ENCODE results near the gene FASLG.

Gene FASLG

GRCh38 chr1:172646653-172647052, 12.2 kb upstream of the FASLG start:
- no peak overlapping the region for H3K9ac ChIP-seq (ENCODE audit: low read depth, low read length)
- H3K4me1 ChIP-seq (ENCODE audit: insufficient read depth, low read length), result no peaks in the 10 kb centered on the region
- no peaks in the 10 kb centered on the region for H3K27me3 ChIP-seq (ENCODE audit: insufficient read depth, low read length)
- no peaks in the 10 kb centered on the region for H3K9me3 ChIP-seq (ENCODE audit: insufficient read depth, low read depth, low read length)
- no peak overlapping the region for H3K27ac ChIP-seq (ENCODE audit: low read depth, low read length)
- no peaks in the 10 kb centered on the region for H3K36me3 ChIP-seq (ENCODE audit: insufficient read depth, low read length)
- no peak overlapping the region for H3K4me3 ChIP-seq (ENCODE audit: low read length)
- 89% methylated on average over 1 of the region's 1 CpG for WGBS

GRCh38 chr1:172647110-172647564, 11.8 kb upstream of the FASLG start:
- 90% methylated on average over 8 of the region's 8 CpGs for WGBS
- H3K36me3 ChIP-seq (ENCODE audit: insufficient read depth, low read length), result no peaks in the 10 kb centered on the region
- H3K4me1 ChIP-seq (ENCODE audit: insufficient read depth, low read length), result no peaks in the 10 kb centered on the region
- H3K9ac ChIP-seq (ENCODE audit: low read depth, low read length), result no peak overlapping the region
- no peak overlapping the region for H3K4me3 ChIP-seq (ENCODE audit: low read length)
- no peaks in the 10 kb centered on the region for H3K9me3 ChIP-seq (ENCODE audit: insufficient read depth, low read depth, low read length)
- no peak overlapping the region for H3K27ac ChIP-seq (ENCODE audit: low read depth, low read length)
- no peaks in the 10 kb centered on the region for H3K27me3 ChIP-seq (ENCODE audit: insufficient read depth, low read length)

- no peak overlapping the region for H3K9ac ChIP-seq (ENCODE audit: low read depth, low read length)
- no peaks in the 10 kb centered on the region for H3K4me1 ChIP-seq (ENCODE audit: insufficient read depth, low read length)
- no peaks in the 10 kb centered on the region for H3K27me3 ChIP-seq (ENCODE audit: insufficient read depth, low read length)
- WGBS, result 92% methylated on average over 4 of the region's 4 CpGs
- H3K27ac ChIP-seq (ENCODE audit: low read depth, low read length), result no peak overlapping the region
- no peaks in the 10 kb centered on the region for H3K9me3 ChIP-seq (ENCODE audit: insufficient read depth, low read depth, low read length)
- H3K4me3 ChIP-seq (ENCODE audit: low read length), result no peak overlapping the region
- no peaks in the 10 kb centered on the region for H3K36me3 ChIP-seq (ENCODE audit: insufficient read depth, low read length)
These were observed 10.9 kb upstream of the FASLG start for GRCh38 chr1:172647987-172648386.

GRCh38 chr1:172650474-172651193, 8.3 kb upstream of the FASLG start:
- Histone ChIP-seq H3K36me3 (ENCODE audit: insufficient read depth, low read length) (no peaks in the 10 kb centered on the region), H3K4me1 (ENCODE audit: insufficient read depth, low read length) (no peaks in the 10 kb centered on the region), H3K9me3 (ENCODE audit: insufficient read depth, low read depth, low read length) (no peaks in the 10 kb centered on the region), H3K9ac (ENCODE audit: low read depth, low read length) (no peak overlapping the region), H3K27ac (ENCODE audit: low read depth, low read length) (no peak overlapping the region), H3K4me3 (ENCODE audit: low read length) (no peak overlapping the region), H3K27me3 (ENCODE audit: insufficient read depth, low read length) (no peaks in the 10 kb centered on the region)
- no CpG with 5 or more reads among the region's 2 CpGs for whole genome bisulfite sequencing

- H3K9me3 ChIP-seq (ENCODE audit: insufficient read depth, low read depth, low read length), result no peaks in the 10 kb centered on the region
- no peaks in the 10 kb centered on the region for H3K36me3 ChIP-seq (ENCODE audit: insufficient read depth, low read length)
- H3K27ac ChIP-seq (ENCODE audit: low read depth, low read length), result no peak overlapping the region
- WGBS, result 83% methylated on average over 4 of the region's 5 CpGs
- H3K9ac ChIP-seq (ENCODE audit: low read depth, low read length), result no peak overlapping the region
- no peaks in the 10 kb centered on the region for H3K4me1 ChIP-seq (ENCODE audit: insufficient read depth, low read length)
- no peak overlapping the region for H3K4me3 ChIP-seq (ENCODE audit: low read length)
- no peaks in the 10 kb centered on the region for H3K27me3 ChIP-seq (ENCODE audit: insufficient read depth, low read length)
These were observed 5.7 kb upstream of the FASLG start for GRCh38 chr1:172653015-172653709.

- no peaks in the 10 kb centered on the region for H3K9me3 ChIP-seq (ENCODE audit: insufficient read depth, low read depth, low read length)
These were observed 4.4 kb upstream of the FASLG start for GRCh38 chr1:172654535-172654934.

GRCh38 chr1:172656576-172656975, 2.3 kb upstream of the FASLG start:
- no peaks in the 10 kb centered on the region for H3K4me1 ChIP-seq (ENCODE audit: insufficient read depth, low read length)

More at GRCh38 chr1:172654535-172654934, 4.4 kb upstream of the FASLG start:
- no peak overlapping the region for H3K9ac ChIP-seq (ENCODE audit: low read depth, low read length)
- no peaks in the 10 kb centered on the region for H3K4me1 ChIP-seq (ENCODE audit: insufficient read depth, low read length)
- WGBS, result 91% methylated on average over 1 of the region's 2 CpGs
- H3K36me3 ChIP-seq (ENCODE audit: insufficient read depth, low read length), result no peaks in the 10 kb centered on the region
- no peaks in the 10 kb centered on the region for H3K27me3 ChIP-seq (ENCODE audit: insufficient read depth, low read length)
- H3K27ac ChIP-seq (ENCODE audit: low read depth, low read length), result no peak overlapping the region
- H3K4me3 ChIP-seq (ENCODE audit: low read length), result no peak overlapping the region

GRCh38 chr1:172657586-172657985, 1.3 kb upstream of the FASLG start:
- H3K4me3 ChIP-seq (ENCODE audit: low read length), result no peak overlapping the region
- WGBS, result 100% methylated on average over 1 of the region's 1 CpG
- no peaks in the 10 kb centered on the region for H3K4me1 ChIP-seq (ENCODE audit: insufficient read depth, low read length)
- H3K36me3 ChIP-seq (ENCODE audit: insufficient read depth, low read length), result no peaks in the 10 kb centered on the region
- no peak overlapping the region for H3K9ac ChIP-seq (ENCODE audit: low read depth, low read length)
- no peaks in the 10 kb centered on the region for H3K27me3 ChIP-seq (ENCODE audit: insufficient read depth, low read length)
- H3K9me3 ChIP-seq (ENCODE audit: insufficient read depth, low read depth, low read length), result no peaks in the 10 kb centered on the region
- H3K27ac ChIP-seq (ENCODE audit: low read depth, low read length), result no peak overlapping the region

More at GRCh38 chr1:172656576-172656975, 2.3 kb upstream of the FASLG start:
- no peaks in the 10 kb centered on the region for H3K9me3 ChIP-seq (ENCODE audit: insufficient read depth, low read depth, low read length)
- H3K27ac ChIP-seq (ENCODE audit: low read depth, low read length), result no peak overlapping the region
- no peaks in the 10 kb centered on the region for H3K36me3 ChIP-seq (ENCODE audit: insufficient read depth, low read length)
- H3K9ac ChIP-seq (ENCODE audit: low read depth, low read length), result no peak overlapping the region
- H3K4me3 ChIP-seq (ENCODE audit: low read length), result no peak overlapping the region
- 92% methylated on average over 6 of the region's 6 CpGs for WGBS
- H3K27me3 ChIP-seq (ENCODE audit: insufficient read depth, low read length), result no peaks in the 10 kb centered on the region

- Histone ChIP-seq H3K36me3 (ENCODE audit: insufficient read depth, low read length) (no peaks in the 10 kb centered on the region), H3K9me3 (ENCODE audit: insufficient read depth, low read depth, low read length) (no peaks in the 10 kb centered on the region), H3K4me1 (ENCODE audit: insufficient read depth, low read length) (no peaks in the 10 kb centered on the region), H3K27ac (ENCODE audit: low read depth, low read length) (no peak overlapping the region), H3K9ac (ENCODE audit: low read depth, low read length) (no peak overlapping the region), H3K4me3 (ENCODE audit: low read length) (no peak overlapping the region), H3K27me3 (ENCODE audit: insufficient read depth, low read length) (no peaks in the 10 kb centered on the region)
- 89% methylated on average over 3 of the region's 3 CpGs for WGBS
These were observed 2.2 kb downstream of the FASLG start for GRCh38 chr1:172661107-172661506.

GRCh38 chr1:172662464-172663109, 3.7 kb downstream of the FASLG start:
- Histone ChIP-seq H3K36me3 (ENCODE audit: insufficient read depth, low read length) (no peaks in the 10 kb centered on the region), H3K27me3 (ENCODE audit: insufficient read depth, low read length) (no peaks in the 10 kb centered on the region), H3K9ac (ENCODE audit: low read depth, low read length) (no peak overlapping the region), H3K4me3 (ENCODE audit: low read length) (no peak overlapping the region), H3K9me3 (ENCODE audit: insufficient read depth, low read depth, low read length) (no peaks in the 10 kb centered on the region), H3K27ac (ENCODE audit: low read depth, low read length) (no peak overlapping the region), H3K4me1 (ENCODE audit: insufficient read depth, low read length) (no peaks in the 10 kb centered on the region)
- 87% methylated on average over 14 of the region's 14 CpGs for WGBS

- 98% methylated on average over 3 of the region's 3 CpGs for WGBS
- H3K4me1 ChIP-seq (ENCODE audit: insufficient read depth, low read length), result no peaks in the 10 kb centered on the region
- H3K4me3 ChIP-seq (ENCODE audit: low read length), result no peak overlapping the region
- H3K27me3 ChIP-seq (ENCODE audit: insufficient read depth, low read length), result no peaks in the 10 kb centered on the region
- H3K36me3 ChIP-seq (ENCODE audit: insufficient read depth, low read length), result no peaks in the 10 kb centered on the region
- no peaks in the 10 kb centered on the region for H3K9me3 ChIP-seq (ENCODE audit: insufficient read depth, low read depth, low read length)
- H3K9ac ChIP-seq (ENCODE audit: low read depth, low read length), result no peak overlapping the region
- H3K27ac ChIP-seq (ENCODE audit: low read depth, low read length), result no peak overlapping the region
These were observed 4.8 kb downstream of the FASLG start for GRCh38 chr1:172663732-172664131.

All from HUES64 (cell line).